Calu3 (cell line): ENCODE measurements around the gene ADGRF4. TPM values are rescaled to one million over a fixed set of nuclear protein-coding genes. Genes with fewer than 3 reads are reported as not detected.

ENCODE experiments used
- BruUV-seq: library from RNA; stranded (reverse); fragments of 400-500 nt; replicated peaks from 2 replicates; lab custom pipeline; 2021; lab: Mats Ljungman, UMichigan
- CTCF ChIA-PET: fragments of 300-600 bp; sonication (Branson Sonifier 250); formaldehyde crosslinking; loops from one replicate; lab custom pipeline; 2022; ENCODE audit warnings: antibody characterized with exemption; lab: Charles Lee
- DNase-seq: peaks from one replicate; pipeline ENCODE4 v3.0.0; 2022
- H3K27ac Mint-ChIP-seq: one replicate; pipeline ENCODE4 v1.8.0; 2022; ENCODE audit warnings: mixed read lengths; ENCODE audit not compliant: unreplicated experiment
- H3K27me3 Mint-ChIP-seq: one replicate; pipeline ENCODE4 v1.8.0; 2022; ENCODE audit warnings: mixed read lengths; ENCODE audit not compliant: unreplicated experiment
- H3K36me3 Mint-ChIP-seq: one replicate; pipeline ENCODE4 v1.8.0; 2022; ENCODE audit warnings: mild to moderate bottlenecking, moderate library complexity, mixed read lengths; ENCODE audit not compliant: insufficient read depth, unreplicated experiment
- H3K4me1 Mint-ChIP-seq: one replicate; pipeline ENCODE4 v1.8.0; 2022; ENCODE audit warnings: mild to moderate bottlenecking, low read depth, mixed read lengths; ENCODE audit not compliant: unreplicated experiment
- H3K4me3 Mint-ChIP-seq: one replicate; pipeline ENCODE4 v1.8.0; 2022; ENCODE audit warnings: mild to moderate bottlenecking, low read depth, moderate library complexity, mixed read lengths; ENCODE audit not compliant: unreplicated experiment
- H3K9me3 Mint-ChIP-seq: one replicate; pipeline ENCODE4 v1.8.0; 2022; ENCODE audit warnings: low read depth, mixed read lengths; ENCODE audit not compliant: unreplicated experiment
- intact Hi-C: fragments of 100-400 bp; cut with micrococcal nuclease; formaldehyde crosslinking; loops from one replicate; pipeline ENCODE4 v1.10.0; 2022; ENCODE audit not compliant: unreplicated experiment
- total RNA-seq: library from RNA; stranded (reverse); gene quantifications from 2 replicates; pipeline ENCODE4 v1.2.3, GENCODE V29; 2022
- TF ChIP-seq, protein P1 (sequence below): fragments of 200-600 bp; IDR thresholded peaks from one replicate; pipeline ENCODE4 v1.8.0; 2022; ENCODE audit warnings: antibody characterized with exemption; ENCODE audit not compliant: unreplicated experiment

ADGRF4 gene
- total RNA-seq, 1 experiment from 2014 or later: 7.3 TPM

DNA sequence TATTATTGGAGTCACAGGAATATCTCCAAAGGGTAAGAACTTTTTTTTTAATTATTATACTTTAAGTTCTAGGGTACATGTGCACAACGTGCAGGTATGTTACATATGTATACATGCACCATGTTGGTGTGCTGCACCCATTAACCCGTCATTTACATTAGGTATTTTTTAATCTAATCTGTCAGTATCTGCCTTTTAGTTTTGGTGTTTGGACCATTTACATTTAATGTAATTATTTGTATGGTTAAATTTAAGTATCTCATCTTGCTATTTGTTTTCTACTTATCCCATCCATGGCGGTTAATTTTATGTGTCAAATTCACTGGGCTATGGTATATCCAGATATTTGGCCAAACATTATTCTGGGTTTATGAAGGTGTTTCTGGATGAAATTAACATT, 68.1 kb downstream of the ADGRF4 start:
- no peak for DNase-seq
- Mint-ChIP-seq H3K9me3 (no peaks in the 10 kb centered on the region), H3K4me3 (no peak overlapping the region), H3K27ac (no peak overlapping the region), H3K4me1 (no peaks in the 10 kb centered on the region), H3K36me3 (no peaks in the 10 kb centered on the region), H3K27me3 (no peaks in the 10 kb centered on the region)
- CTCF ChIA-PET: no interaction called here
- TF ChIP-seq, protein P1, sequence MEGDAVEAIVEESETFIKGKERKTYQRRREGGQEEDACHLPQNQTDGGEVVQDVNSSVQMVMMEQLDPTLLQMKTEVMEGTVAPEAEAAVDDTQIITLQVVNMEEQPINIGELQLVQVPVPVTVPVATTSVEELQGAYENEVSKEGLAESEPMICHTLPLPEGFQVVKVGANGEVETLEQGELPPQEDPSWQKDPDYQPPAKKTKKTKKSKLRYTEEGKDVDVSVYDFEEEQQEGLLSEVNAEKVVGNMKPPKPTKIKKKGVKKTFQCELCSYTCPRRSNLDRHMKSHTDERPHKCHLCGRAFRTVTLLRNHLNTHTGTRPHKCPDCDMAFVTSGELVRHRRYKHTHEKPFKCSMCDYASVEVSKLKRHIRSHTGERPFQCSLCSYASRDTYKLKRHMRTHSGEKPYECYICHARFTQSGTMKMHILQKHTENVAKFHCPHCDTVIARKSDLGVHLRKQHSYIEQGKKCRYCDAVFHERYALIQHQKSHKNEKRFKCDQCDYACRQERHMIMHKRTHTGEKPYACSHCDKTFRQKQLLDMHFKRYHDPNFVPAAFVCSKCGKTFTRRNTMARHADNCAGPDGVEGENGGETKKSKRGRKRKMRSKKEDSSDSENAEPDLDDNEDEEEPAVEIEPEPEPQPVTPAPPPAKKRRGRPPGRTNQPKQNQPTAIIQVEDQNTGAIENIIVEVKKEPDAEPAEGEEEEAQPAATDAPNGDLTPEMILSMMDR: no peak
- intact Hi-C loops: no loop called here
- no TSS peak for BruUV-seq

DNA sequence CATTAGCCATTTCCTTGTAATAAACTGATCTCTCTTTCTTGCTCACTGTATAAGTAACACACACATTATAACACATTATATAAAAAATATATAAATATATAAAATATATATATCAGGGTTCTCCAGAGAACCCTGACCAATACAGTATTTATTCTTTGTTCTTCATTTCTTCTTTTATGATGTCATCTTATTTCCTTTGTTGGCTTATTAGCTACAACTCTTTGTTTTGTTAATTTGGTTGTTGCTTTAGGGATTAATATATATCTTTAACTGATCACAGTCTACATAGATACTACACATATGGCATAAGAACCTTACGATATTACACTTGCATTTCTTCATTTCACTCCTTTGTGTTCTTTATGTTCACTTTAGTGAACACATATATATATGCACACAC, 68.7 kb downstream of the ADGRF4 start:
- no peaks in the 10 kb centered on the region for H3K4me1 Mint-ChIP-seq
- CTCF ChIA-PET: no interaction called here
- intact Hi-C loops: no loop called here
- no peak overlapping the region for H3K27ac Mint-ChIP-seq
- H3K36me3 Mint-ChIP-seq: no peaks in the 10 kb centered on the region
- no TSS peak for BruUV-seq
- no peak overlapping the region for H3K4me3 Mint-ChIP-seq
- TF ChIP-seq, protein P1: no peak
- H3K9me3 Mint-ChIP-seq: no peaks in the 10 kb centered on the region
- no peaks in the 10 kb centered on the region for H3K27me3 Mint-ChIP-seq
- DNase-seq: no peak

DNA sequence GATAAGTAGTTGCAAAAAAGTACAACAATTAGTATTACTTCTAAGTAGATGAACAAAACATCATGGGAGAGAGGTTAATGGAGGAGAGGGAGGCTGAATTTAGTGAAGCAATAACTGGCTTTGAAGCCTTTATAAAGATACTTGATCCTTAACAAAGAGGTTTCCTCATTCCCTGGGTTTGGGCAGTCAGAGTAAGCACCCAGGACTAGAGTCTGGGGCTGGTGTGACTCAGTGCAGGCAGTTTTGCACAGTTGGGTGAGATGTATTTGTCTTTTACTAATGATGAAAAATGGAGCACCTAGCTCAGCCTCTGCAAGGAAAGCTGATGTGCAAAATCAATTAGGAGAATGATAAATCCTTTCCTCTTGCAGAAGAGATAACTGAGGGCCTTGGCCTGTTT, 71.6 kb downstream of the ADGRF4 start:
- Mint-ChIP-seq H3K4me3 (no peak overlapping the region), H3K27ac (no peak overlapping the region), H3K27me3 (no peaks in the 10 kb centered on the region), H3K9me3 (no peaks in the 10 kb centered on the region), H3K36me3 (no peaks in the 10 kb centered on the region), H3K4me1 (no peaks in the 10 kb centered on the region)
- no TSS peak for BruUV-seq
- no peak for DNase-seq
- TF ChIP-seq, protein P1: no peak
- intact Hi-C loops: no loop called here
- CTCF ChIA-PET: no interaction called here

Other genes starting within 250 kb of the ADGRF4 start
- gene CD2AP, start 220.8 kb upstream of the ADGRF4 start, total RNA-seq: 105 and 121 TPM in 2 replicates
- gene OPN5, start 83.5 kb downstream of the ADGRF4 start, total RNA-seq: not detected in 2 replicates